Stimulated activated naive CD8-positive, alpha-beta T cell treated with anti-CD3 and anti-CD28 coated beads, Interleukin-15, amount 100 ng/mL, for 72 hours (primary cell): ENCODE results near the gene RAD52.

Experiments
- ATAC-seq: fragments of 150-1000 bp; cut with Tn5 transposase; 2 replicates; pipeline ENCODE4 v1.10.0; 2021; ENCODE audit warnings: mild to moderate bottlenecking, moderate library complexity
- DNase-seq, 2 donors: peaks; one replicate each; pipeline ENCODE4 v3.0.0; 2021 to 2022
- H3K27ac Mint-ChIP-seq, 2 donors: one replicate each; pipeline ENCODE4 v1.8.0; 2022; ENCODE audit warnings: mild to moderate bottlenecking in 2 of 2, mixed read lengths in 2 of 2, moderate library complexity in 2 of 2
- H3K27me3 Mint-ChIP-seq: one replicate; pipeline ENCODE4 v1.8.0; 2022; ENCODE audit warnings: mixed read lengths
- H3K4me1 Mint-ChIP-seq: one replicate; pipeline ENCODE4 v1.8.0; 2022; ENCODE audit warnings: mild to moderate bottlenecking, mixed read lengths
- H3K4me3 Mint-ChIP-seq, 2 donors: one replicate each; pipeline ENCODE4 v1.8.0; 2022; ENCODE audit warnings: mild to moderate bottlenecking in 2 of 2, mixed read lengths in 2 of 2, moderate library complexity in 1 of 2
- H3K9me3 Mint-ChIP-seq, 2 donors: one replicate each; pipeline ENCODE4 v1.8.0; 2022; ENCODE audit warnings: mixed read lengths in 2 of 2

The RAD52 gene

GRCh38 chr12:949453-950191 lies at the start of gene RAD52:
Gene RAD52, minus strand, starts transcription at chr12:949694. Its CDS starts 16,636 bp downstream, at chr12:933058.
- Mint-ChIP-seq H3K27ac (peak within 1 kb of the TSS; percentile 94 to 95), H3K4me3 (peak within 1 kb of the TSS; percentile 89 to 93)
- ATAC-seq = peak; percentile 89

GRCh38 chr12:998020-998874 lies 48.8 kb upstream of the RAD52 start:
- H3K4me1 Mint-ChIP-seq = peaks cover 35% of the 10 kb centered on the region
- H3K27ac Mint-ChIP-seq = peak overlapping the region in 1 of 2 donors; percentile 72
- H3K9me3 Mint-ChIP-seq = no peaks in the 10 kb centered on the region
- H3K4me3 Mint-ChIP-seq = no peak overlapping the region
- no peak for DNase-seq
- no peak for ATAC-seq
- H3K27me3 Mint-ChIP-seq = no peaks in the 10 kb centered on the region

More at GRCh38 chr12:949453-950191, at the start of gene RAD52:
- Mint-ChIP-seq H3K27me3 (no peaks in the 10 kb centered on the region), H3K9me3 (no peaks in the 10 kb centered on the region), H3K4me1 (peaks cover 30% of the 10 kb centered on the region)
- peak; percentile 98 for DNase-seq

GRCh38 chr12:997505-997904 lies 48.0 kb upstream of the RAD52 start:
- no peak overlapping the region for H3K4me3 Mint-ChIP-seq
- peaks cover 38% of the 10 kb centered on the region for H3K4me1 Mint-ChIP-seq
- H3K27ac Mint-ChIP-seq = no peak overlapping the region
- ATAC-seq = no peak
- H3K27me3 Mint-ChIP-seq = no peaks in the 10 kb centered on the region
- H3K9me3 Mint-ChIP-seq = no peaks in the 10 kb centered on the region
- no peak for DNase-seq

- peaks cover 43% of the 10 kb centered on the region for H3K4me1 Mint-ChIP-seq
- DNase-seq (no peak), ATAC-seq (no peak)
- H3K27ac Mint-ChIP-seq = no peak overlapping the region
- H3K27me3 Mint-ChIP-seq = no peaks in the 10 kb centered on the region
- no peaks in the 10 kb centered on the region for H3K9me3 Mint-ChIP-seq
- H3K4me3 Mint-ChIP-seq = no peak overlapping the region
Observed at GRCh38 chr12:996881-997280, 47.4 kb upstream of the RAD52 start.

DNA sequence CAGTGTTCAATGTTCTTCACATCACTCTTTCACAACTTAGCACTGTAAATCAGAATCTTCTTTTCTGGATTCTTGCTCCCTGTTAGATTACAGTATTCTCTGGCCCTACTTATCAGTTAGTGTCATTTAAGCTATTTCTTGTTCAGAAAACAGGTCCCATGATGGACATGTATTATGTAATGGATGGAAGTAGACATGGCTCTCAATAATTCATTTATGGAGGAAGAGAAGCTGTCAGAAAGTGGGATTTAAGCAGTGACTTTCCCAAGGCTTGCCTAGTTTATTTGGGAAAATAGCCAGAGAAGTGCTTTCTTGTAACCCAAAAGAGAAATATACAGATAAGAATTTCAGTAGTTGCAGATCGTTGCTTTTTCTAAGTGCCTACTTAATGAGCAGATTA lies 43.2 kb upstream of the RAD52 start:
- DNase-seq (no peak), ATAC-seq (no peak)
- Mint-ChIP-seq H3K27me3 (no peaks in the 10 kb centered on the region), H3K4me3 (peak overlapping the region; percentile 90 to 99), H3K27ac (no peak overlapping the region), H3K4me1 (peaks cover 51% of the 10 kb centered on the region), H3K9me3 (no peaks in the 10 kb centered on the region)

GRCh38 chr12:991350-992333 lies 42.1 kb upstream of the RAD52 start:
- Mint-ChIP-seq H3K27me3 (no peaks in the 10 kb centered on the region), H3K27ac (peak overlapping the region; percentile 92 to 97), H3K9me3 (no peaks in the 10 kb centered on the region), H3K4me3 (peak overlapping the region; percentile 90 to 99), H3K4me1 (peaks cover 43% of the 10 kb centered on the region)
- ATAC-seq (peak; percentile 78), DNase-seq (no peak)

DNA sequence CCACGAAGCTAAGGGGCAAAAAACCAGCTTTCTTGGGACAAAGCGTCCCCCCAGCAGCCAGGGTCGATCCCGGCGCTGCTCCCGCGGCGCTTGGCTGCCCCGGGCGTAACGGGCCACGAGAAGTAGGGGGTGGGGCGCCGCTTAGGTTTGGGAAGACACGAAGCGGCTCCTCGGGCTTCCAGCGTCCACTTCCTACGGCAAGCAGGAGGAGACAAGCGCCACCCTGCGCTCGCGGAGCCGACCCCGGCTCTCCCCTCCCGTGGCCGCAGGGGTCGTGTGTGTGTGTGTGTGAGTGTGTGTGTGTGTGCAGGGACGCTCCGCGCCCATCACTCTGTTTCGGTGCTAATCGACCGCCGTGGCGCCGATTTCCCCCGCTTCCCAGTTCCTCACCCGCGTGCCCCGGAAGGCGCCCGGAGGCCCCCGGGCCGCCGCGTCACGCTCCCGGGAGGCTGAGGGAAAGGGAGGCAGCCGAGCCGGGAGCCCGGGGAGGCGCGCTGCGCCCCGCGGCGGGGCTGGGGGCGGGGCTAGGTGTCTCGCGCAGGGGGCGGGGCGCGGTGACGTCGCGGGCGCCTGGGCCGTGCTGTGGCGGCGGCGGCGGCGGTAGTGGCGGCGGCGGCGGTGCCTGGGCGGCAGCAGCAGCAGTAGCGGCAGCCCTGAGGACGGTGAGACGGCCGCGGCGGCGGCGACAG lies 41.3 kb upstream of the RAD52 start, which contains the start of gene ERC1:
Gene ERC1, plus strand, starts transcription at position 563 of the 689 bp plus-strand sequence. CDS start 36,681 bp downstream, outside the sequence.
- Mint-ChIP-seq H3K27me3 (no peaks in the 10 kb centered on the region), H3K27ac (peak within 1 kb of the TSS; percentile 95 to 97), H3K9me3 (no peaks in the 10 kb centered on the region), H3K4me3 (peak within 1 kb of the TSS; percentile 90 to 99), H3K4me1 (peaks cover 42% of the 10 kb centered on the region)
- DNase-seq (peak; percentile 84 to 90), ATAC-seq (peak; percentile 89)

- DNase-seq (peak in 1 of 2 donors; percentile 67), ATAC-seq (peak; percentile 42)
- Mint-ChIP-seq H3K4me3 (peak overlapping the region; percentile 82 to 95), H3K4me1 (peaks cover 35% of the 10 kb centered on the region), H3K9me3 (no peaks in the 10 kb centered on the region), H3K27me3 (no peaks in the 10 kb centered on the region), H3K27ac (peak overlapping the region; percentile 94 to 95)
Observed at GRCh38 chr12:989751-990660, 40.5 kb upstream of the RAD52 start.

GRCh38 chr12:989051-989450 lies 39.6 kb upstream of the RAD52 start:
- no peak for ATAC-seq
- Mint-ChIP-seq H3K4me1 (peaks cover 31% of the 10 kb centered on the region), H3K4me3 (peak overlapping the region; percentile 36 to 82), H3K9me3 (no peaks in the 10 kb centered on the region), H3K27ac (no peak overlapping the region), H3K27me3 (no peaks in the 10 kb centered on the region)
- DNase-seq = no peak

DNA sequence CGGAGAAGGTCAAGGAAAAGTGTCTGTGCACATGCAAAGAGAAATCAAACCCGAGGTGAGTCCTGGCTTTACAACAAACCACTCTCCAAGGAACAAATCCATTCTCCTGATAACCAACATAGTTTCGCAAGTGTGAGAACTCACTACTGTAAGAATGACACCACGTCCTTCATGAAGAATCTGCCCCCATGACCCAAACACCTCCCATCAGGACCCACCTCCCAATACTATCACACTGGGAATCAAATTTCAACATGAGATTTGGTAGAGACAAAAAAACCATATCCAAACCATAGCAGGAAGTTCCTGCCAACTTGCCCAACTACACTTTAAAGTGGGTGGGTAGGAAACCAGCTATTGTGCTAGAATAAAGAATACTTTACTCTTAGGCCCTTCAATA lies 39.2 kb upstream of the RAD52 start:
- no peak for ATAC-seq
- Mint-ChIP-seq H3K27me3 (no peaks in the 10 kb centered on the region), H3K4me3 (peak overlapping the region; percentile 24 to 40), H3K9me3 (no peaks in the 10 kb centered on the region), H3K4me1 (peaks cover 31% of the 10 kb centered on the region), H3K27ac (no peak overlapping the region)
- DNase-seq = no peak

DNA sequence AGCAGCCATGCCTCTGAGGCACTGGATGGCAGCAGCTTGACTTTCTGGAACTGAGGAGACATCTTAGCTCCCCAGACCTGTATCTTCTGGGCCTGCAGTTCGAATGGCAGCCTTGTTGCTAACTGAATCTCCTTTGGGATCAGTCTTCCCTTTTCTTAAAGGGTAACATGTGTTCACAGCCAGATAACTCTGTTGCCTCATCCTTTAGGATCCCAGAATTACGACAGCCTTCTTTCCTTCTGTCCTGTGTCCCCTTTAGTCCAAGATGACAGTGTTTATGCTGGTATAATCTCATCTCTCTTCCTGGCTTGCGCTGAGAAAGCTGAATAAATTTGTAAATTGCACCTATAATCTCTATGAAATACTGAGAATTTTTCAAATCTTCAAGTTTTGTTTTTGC lies 32.5 kb upstream of the RAD52 start:
- DNase-seq = no peak
- H3K4me3 Mint-ChIP-seq = no peak overlapping the region
- no peaks in the 10 kb centered on the region for H3K9me3 Mint-ChIP-seq
- no peaks in the 10 kb centered on the region for H3K27me3 Mint-ChIP-seq
- no peak overlapping the region for H3K27ac Mint-ChIP-seq
- no peak for ATAC-seq
- H3K4me1 Mint-ChIP-seq = no peaks in the 10 kb centered on the region

DNA sequence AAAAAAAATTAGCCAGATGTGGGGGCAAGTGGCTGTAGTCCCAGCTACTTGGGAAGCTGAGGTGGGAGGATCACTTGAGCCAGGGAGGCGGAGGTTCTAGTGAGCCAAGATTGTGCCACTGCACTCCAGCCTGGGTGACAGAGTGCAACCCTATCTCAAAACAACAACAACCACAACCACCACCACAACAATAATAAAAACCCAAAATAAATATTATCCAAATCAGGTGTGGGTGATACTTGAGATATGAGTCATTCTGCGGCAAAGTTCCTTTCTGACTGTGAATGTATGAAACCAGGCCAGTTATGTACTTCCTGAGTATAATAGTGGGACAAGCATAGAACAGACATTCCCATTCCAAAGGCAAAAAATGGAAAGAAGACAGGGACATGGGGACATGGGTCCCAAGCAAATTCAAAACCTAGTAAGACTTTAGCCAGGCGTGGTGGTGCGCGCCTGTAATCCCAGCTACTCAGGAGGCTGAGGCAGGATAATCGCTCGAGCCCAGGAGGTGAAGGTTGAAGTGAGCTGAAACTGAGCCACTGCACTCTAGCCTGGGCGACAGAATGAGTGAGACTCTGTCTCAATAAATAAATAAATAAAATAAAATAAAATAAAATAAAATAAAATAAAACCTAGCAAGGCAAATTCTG lies 31.8 kb upstream of the RAD52 start:
- no peak overlapping the region for H3K4me3 Mint-ChIP-seq
- H3K27me3 Mint-ChIP-seq = no peaks in the 10 kb centered on the region
- H3K4me1 Mint-ChIP-seq = no peaks in the 10 kb centered on the region
- no peak overlapping the region for H3K27ac Mint-ChIP-seq
- no peak for DNase-seq
- H3K9me3 Mint-ChIP-seq = no peaks in the 10 kb centered on the region
- peak; percentile 72 for ATAC-seq

GRCh38 chr12:979349-979748 lies 29.9 kb upstream of the RAD52 start:
- ATAC-seq (no peak), DNase-seq (no peak)
- no peaks in the 10 kb centered on the region for H3K4me1 Mint-ChIP-seq
- H3K27ac Mint-ChIP-seq = no peak overlapping the region
- no peaks in the 10 kb centered on the region for H3K27me3 Mint-ChIP-seq
- no peak overlapping the region for H3K4me3 Mint-ChIP-seq
- no peaks in the 10 kb centered on the region for H3K9me3 Mint-ChIP-seq
